Measurements from ENCODE around the gene NDUFV3. TPM values are rescaled to one million over a fixed set of nuclear protein-coding genes. Genes with fewer than 3 reads are reported as not detected.
"Not testable (repeated sequence)": the region's sequence is repeated elsewhere in the genome, so short reads cannot be mapped to it uniquely, and the experiment has no call there.

NDUFV3 gene
- total and polyA plus RNA-seq, 5 donors from 2014 or later, result 12.2 to 19.7 (median 15.8) TPM

DNA sequence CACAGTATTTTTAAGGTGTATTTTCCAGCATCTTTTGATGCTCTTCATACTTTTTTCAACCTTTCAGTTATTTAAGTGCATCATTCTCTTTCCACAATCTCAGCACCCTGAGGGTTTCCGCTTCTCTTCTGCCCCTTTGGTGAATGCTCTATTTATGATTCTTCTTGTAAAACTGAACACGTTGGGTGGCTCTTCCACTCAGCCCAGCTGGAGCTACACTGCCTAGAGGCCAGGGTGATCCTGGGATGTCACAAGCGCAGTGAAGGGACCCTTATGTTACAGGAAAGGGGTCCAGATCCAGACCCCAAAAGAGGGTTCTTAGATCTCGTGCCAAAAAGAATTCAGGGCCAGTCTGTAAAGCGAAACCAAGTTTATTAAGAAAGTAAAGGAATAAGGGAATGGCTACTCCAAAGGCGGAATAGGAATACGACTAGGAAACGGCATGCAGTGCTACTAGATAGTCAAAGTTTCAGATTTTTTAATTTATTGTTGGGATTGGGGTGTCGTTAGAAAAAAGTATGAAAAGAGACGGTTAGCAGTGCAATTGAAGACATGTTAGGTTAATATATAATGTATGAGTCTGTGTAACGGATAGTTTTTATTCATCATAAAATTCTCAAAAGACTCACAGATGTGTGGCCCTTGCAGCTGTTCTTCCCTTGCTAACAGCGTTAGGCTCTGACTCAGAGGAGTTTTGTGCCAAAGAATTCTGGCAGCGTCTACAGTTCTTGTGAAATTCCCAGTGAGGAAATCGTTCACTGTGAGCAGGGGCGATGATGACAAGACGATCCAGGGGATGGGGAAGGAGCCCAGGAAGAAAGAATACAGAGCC lies 46.7 kb downstream of the NDUFV3 start:
- no peak for DNase-seq
- Histone ChIP-seq H3K4me1 (ENCODE audit: control insufficient read depth, insufficient read depth, low read length, poor library complexity, severe bottlenecking) (no peaks in the 10 kb centered on the region), H3K27ac (ENCODE audit: insufficient read depth, low read length, poor library complexity, severe bottlenecking) (no peak overlapping the region), H3K4me3 (ENCODE audit: low read depth, low read length) (no peak overlapping the region), H3K36me3 (ENCODE audit: control insufficient read depth, insufficient read depth, low read length) (no peaks in the 10 kb centered on the region), H3K27me3 (ENCODE audit: control insufficient read depth, insufficient read depth, low read length) (no peaks in the 10 kb centered on the region), H3K9me3 (ENCODE audit: control insufficient read depth in 2 of 2, low read length in 2 of 2) (no peaks in the 10 kb centered on the region)
- Mint-ChIP-seq H3K9me3 (peaks cover 0 to 2% (median 0%) of the 10 kb centered on the region in 7 donors), H3K36me3 (no peaks in the 10 kb centered on the region), H3K27me3 (peaks cover 7% of the 10 kb centered on the region), H3K27ac (no peak overlapping the region), H3K4me1 (no peaks in the 10 kb centered on the region), H3K4me3 (no peak overlapping the region)
- ATAC-seq (ENCODE audit: low read depth in 2 of 2), result no peak

DNA sequence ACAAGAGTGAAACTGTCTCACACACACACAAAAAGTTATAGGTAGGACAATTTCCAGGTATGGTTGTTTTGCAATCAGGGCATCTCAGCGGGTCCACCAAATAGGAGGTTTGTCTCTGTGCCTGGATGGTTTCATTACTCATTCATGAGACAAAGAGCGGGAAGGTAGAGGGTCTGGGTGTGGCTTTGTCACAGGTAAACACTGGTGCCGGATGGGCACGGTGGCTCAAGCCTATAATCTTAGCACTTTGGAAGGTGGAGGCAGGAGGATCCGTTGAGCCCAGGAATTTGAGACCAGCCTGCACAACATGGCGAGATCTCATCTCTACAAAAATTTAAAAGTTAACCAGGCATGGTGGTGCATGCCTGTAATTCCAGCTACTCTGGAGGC lies 48.6 kb downstream of the NDUFV3 start:
- Mint-ChIP-seq H3K9me3 (peaks cover 0 to 2% (median 0%) of the 10 kb centered on the region in 7 donors), H3K4me1 (no peaks in the 10 kb centered on the region)

GRCh38 chr21:42942244-42942643 lies 49.1 kb downstream of the NDUFV3 start:
- H3K4me3 Mint-ChIP-seq, result no peak overlapping the region
- DNase-seq, result no peak
- no peaks in the 10 kb centered on the region for H3K4me1 Mint-ChIP-seq
- no peaks in the 10 kb centered on the region for H3K36me3 Mint-ChIP-seq
- H3K27me3 Mint-ChIP-seq, result peaks cover 11% of the 10 kb centered on the region
- Histone ChIP-seq H3K27ac (ENCODE audit: insufficient read depth, low read length, poor library complexity, severe bottlenecking) (no peak overlapping the region), H3K36me3 (ENCODE audit: control insufficient read depth, insufficient read depth, low read length) (no peaks in the 10 kb centered on the region), H3K4me1 (ENCODE audit: control insufficient read depth, insufficient read depth, low read length, poor library complexity, severe bottlenecking) (no peaks in the 10 kb centered on the region), H3K4me3 (ENCODE audit: low read depth, low read length) (no peak overlapping the region), H3K27me3 (ENCODE audit: control insufficient read depth, insufficient read depth, low read length) (no peaks in the 10 kb centered on the region), H3K9me3 (ENCODE audit: control insufficient read depth in 2 of 2, low read length in 2 of 2) (no peaks in the 10 kb centered on the region)
- peaks cover 0 to 2% (median 0%) of the 10 kb centered on the region in 7 donors for H3K9me3 Mint-ChIP-seq
- H3K27ac Mint-ChIP-seq, result no peak overlapping the region
- no peak for ATAC-seq (ENCODE audit: low read depth in 2 of 2)

More for the DNA sequence above, 48.6 kb downstream of the NDUFV3 start:
- Histone ChIP-seq H3K27me3 (ENCODE audit: control insufficient read depth, insufficient read depth, low read length) (no peaks in the 10 kb centered on the region), H3K36me3 (ENCODE audit: control insufficient read depth, insufficient read depth, low read length) (no peaks in the 10 kb centered on the region), H3K4me3 (ENCODE audit: low read depth, low read length) (no peak overlapping the region), H3K27ac (ENCODE audit: insufficient read depth, low read length, poor library complexity, severe bottlenecking) (no peak overlapping the region), H3K4me1 (ENCODE audit: control insufficient read depth, insufficient read depth, low read length, poor library complexity, severe bottlenecking) (no peaks in the 10 kb centered on the region), H3K9me3 (ENCODE audit: control insufficient read depth in 2 of 2, low read length in 2 of 2) (no peaks in the 10 kb centered on the region)
- no peak overlapping the region for H3K27ac Mint-ChIP-seq
- no peaks in the 10 kb centered on the region for H3K36me3 Mint-ChIP-seq
- H3K4me3 Mint-ChIP-seq, result no peak overlapping the region
- peaks cover 7% of the 10 kb centered on the region for H3K27me3 Mint-ChIP-seq
- no peak for DNase-seq
- no peak for ATAC-seq (ENCODE audit: low read depth in 2 of 2)

DNA sequence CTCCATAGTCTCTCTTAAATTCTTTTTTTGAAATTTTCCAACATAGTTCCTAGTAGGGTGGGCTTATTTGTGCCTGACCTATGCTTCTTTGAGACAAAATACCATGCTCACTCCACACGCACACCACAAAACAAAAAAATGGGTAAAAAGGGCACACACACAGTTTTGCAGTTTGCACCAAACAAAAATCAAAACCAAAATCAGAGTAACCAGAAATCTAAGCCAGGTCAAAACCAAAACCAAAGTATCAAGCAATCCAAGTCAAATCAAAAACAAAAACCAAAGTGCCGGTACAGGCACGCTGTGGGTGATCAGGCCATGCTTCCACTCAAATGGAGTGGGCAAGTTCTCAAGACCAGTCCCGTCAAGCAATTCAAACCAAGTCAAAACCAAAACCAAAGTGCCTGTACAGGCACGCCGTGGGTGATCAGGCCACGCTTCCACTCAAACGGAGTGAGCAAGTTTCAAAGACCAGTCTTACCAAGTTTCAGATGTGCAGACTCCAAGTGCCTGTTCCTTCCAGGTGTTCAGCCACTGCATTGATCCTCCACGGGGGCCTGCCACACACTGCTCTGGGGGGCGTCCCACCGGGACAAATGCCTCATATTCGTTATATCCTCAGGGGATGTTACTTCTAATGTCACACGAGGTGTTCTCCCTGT lies 56.1 kb downstream of the NDUFV3 start:
- Mint-ChIP-seq H3K27me3 (peaks cover 15% of the 10 kb centered on the region), H3K27ac (peak overlapping the region; percentile 13 to 73 (median 54)), H3K4me3 (peak overlapping the region in 1 of 4 donors; percentile 76)
- not testable (repeated sequence) for H3K4me1 Mint-ChIP-seq; DNase-seq; H3K36me3 Mint-ChIP-seq; H3K9me3 Mint-ChIP-seq; H3K9me3 ChIP-seq (ENCODE audit: control insufficient read depth in 2 of 2, low read length in 2 of 2); H3K4me3 ChIP-seq (ENCODE audit: low read depth, low read length); H3K27ac ChIP-seq (ENCODE audit: insufficient read depth, low read length, poor library complexity, severe bottlenecking); H3K27me3 ChIP-seq (ENCODE audit: control insufficient read depth, insufficient read depth, low read length); ATAC-seq (ENCODE audit: low read depth in 2 of 2); H3K36me3 ChIP-seq (ENCODE audit: control insufficient read depth, insufficient read depth, low read length); H3K4me1 ChIP-seq (ENCODE audit: control insufficient read depth, insufficient read depth, low read length, poor library complexity, severe bottlenecking)

- H3K27me3 ChIP-seq (ENCODE audit: control insufficient read depth, insufficient read depth, low read length); DNase-seq; H3K27ac Mint-ChIP-seq; H3K4me3 ChIP-seq (ENCODE audit: low read depth, low read length); H3K4me3 Mint-ChIP-seq; ATAC-seq (ENCODE audit: low read depth in 2 of 2); H3K27ac ChIP-seq (ENCODE audit: insufficient read depth, low read length, poor library complexity, severe bottlenecking); H3K36me3 ChIP-seq (ENCODE audit: control insufficient read depth, insufficient read depth, low read length); H3K9me3 Mint-ChIP-seq; H3K4me1 ChIP-seq (ENCODE audit: control insufficient read depth, insufficient read depth, low read length, poor library complexity, severe bottlenecking); H3K36me3 Mint-ChIP-seq; H3K4me1 Mint-ChIP-seq; H3K9me3 ChIP-seq (ENCODE audit: control insufficient read depth in 2 of 2, low read length in 2 of 2): not testable (repeated sequence)
- H3K27me3 Mint-ChIP-seq, result peaks cover 16% of the 10 kb centered on the region
Measured at GRCh38 chr21:42951193-42951592, 58.1 kb downstream of the NDUFV3 start.

DNA sequence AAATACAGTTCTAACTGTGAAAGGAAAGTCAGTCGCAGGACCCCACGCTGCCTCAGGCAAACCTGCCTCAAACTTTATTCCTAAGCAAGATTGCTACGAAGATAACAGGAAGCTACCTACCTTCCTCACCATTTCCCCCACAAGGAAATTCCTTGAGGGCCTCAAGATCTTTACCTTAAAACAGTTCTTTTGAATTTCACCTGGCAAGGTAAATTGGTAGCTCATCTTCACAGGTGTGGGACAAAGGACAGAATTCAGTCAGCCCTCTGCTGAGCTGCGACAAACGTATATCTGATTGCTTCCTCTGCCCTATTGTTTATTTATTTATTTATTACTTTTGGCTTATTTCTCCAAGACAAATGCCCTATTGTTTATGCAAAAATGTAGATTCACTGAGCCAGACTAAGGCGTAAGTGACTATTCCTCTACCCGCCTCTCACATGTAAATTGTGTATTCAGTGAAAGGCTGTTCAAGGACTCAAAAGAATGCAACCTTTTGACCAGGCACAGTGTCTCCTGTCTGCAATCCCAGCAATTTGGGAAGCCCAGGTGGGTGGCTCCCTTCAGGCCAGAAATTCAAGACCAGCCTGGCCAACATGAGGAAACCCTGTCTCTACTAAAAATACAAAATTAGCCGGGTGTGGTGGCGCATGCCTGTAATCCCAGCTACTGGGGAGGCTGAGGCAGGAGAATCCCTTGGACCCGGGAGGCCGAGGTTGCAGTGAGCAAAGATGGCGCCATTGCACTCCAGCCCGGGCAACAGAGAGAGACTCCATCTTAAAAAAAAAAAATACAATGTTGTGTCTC lies 63.9 kb downstream of the NDUFV3 start:
- H3K4me3 Mint-ChIP-seq, result no peak overlapping the region
- Histone ChIP-seq H3K4me1 (ENCODE audit: control insufficient read depth, insufficient read depth, low read length, poor library complexity, severe bottlenecking) (peaks cover 5% of the 10 kb centered on the region), H3K27me3 (ENCODE audit: control insufficient read depth, insufficient read depth, low read length) (no peaks in the 10 kb centered on the region), H3K27ac (ENCODE audit: insufficient read depth, low read length, poor library complexity, severe bottlenecking) (no peak overlapping the region), H3K4me3 (ENCODE audit: low read depth, low read length) (no peak overlapping the region), H3K36me3 (ENCODE audit: control insufficient read depth, insufficient read depth, low read length) (no peaks in the 10 kb centered on the region), H3K9me3 (ENCODE audit: control insufficient read depth in 2 of 2, low read length in 2 of 2) (no peaks in the 10 kb centered on the region)
- peaks cover 0 to 6% (median 2%) of the 10 kb centered on the region in 4 donors for H3K4me1 Mint-ChIP-seq
- ATAC-seq (ENCODE audit: low read depth in 2 of 2) (peak; percentile 96 to 98), DNase-seq (no peak)
- H3K27me3 Mint-ChIP-seq, result peaks cover 4% of the 10 kb centered on the region
- H3K27ac Mint-ChIP-seq, result no peak overlapping the region
- H3K36me3 Mint-ChIP-seq, result no peaks in the 10 kb centered on the region
- H3K9me3 Mint-ChIP-seq, result no peaks in the 10 kb centered on the region

GRCh38 chr21:42958122-42958521 lies 65.0 kb downstream of the NDUFV3 start:
- not testable (repeated sequence) for H3K27ac Mint-ChIP-seq; H3K9me3 ChIP-seq (ENCODE audit: control insufficient read depth in 2 of 2, low read length in 2 of 2); H3K4me3 ChIP-seq (ENCODE audit: low read depth, low read length); H3K4me1 ChIP-seq (ENCODE audit: control insufficient read depth, insufficient read depth, low read length, poor library complexity, severe bottlenecking); ATAC-seq (ENCODE audit: low read depth in 2 of 2); DNase-seq; H3K27me3 Mint-ChIP-seq; H3K36me3 ChIP-seq (ENCODE audit: control insufficient read depth, insufficient read depth, low read length); H3K27ac ChIP-seq (ENCODE audit: insufficient read depth, low read length, poor library complexity, severe bottlenecking); H3K9me3 Mint-ChIP-seq; H3K4me3 Mint-ChIP-seq; H3K27me3 ChIP-seq (ENCODE audit: control insufficient read depth, insufficient read depth, low read length); H3K4me1 Mint-ChIP-seq; H3K36me3 Mint-ChIP-seq
